GM18517 (cell line): ENCODE measurements around the gene SAE1.
"Not testable (repeated sequence)": the region's sequence is repeated elsewhere in the genome, so short reads cannot be mapped to it uniquely, and the experiment has no call there.

Experiments
- ATAC-seq: cut with Tn5 transposase; IDR thresholded peaks from one replicate; pipeline ENCODE4 v1.9.1; 2021; ENCODE audit warnings: mild to moderate bottlenecking, moderate library complexity; ENCODE audit not compliant: unreplicated experiment

The SAE1 gene

GRCh38 chr19:47125669-47125938, 5.0 kb upstream of the SAE1 start:
- no peak for ATAC-seq

- no peak for ATAC-seq
These were observed 1.1 kb upstream of the SAE1 start for GRCh38 chr19:47129579-47129978.

- no peak for ATAC-seq
These were observed 481 bp upstream of the SAE1 start for GRCh38 chr19:47130120-47130588.

GRCh38 chr19:47132194-47132852, 1.7 kb downstream of the SAE1 start:
- no peak for ATAC-seq

GRCh38 chr19:47133021-47133471, 2.4 kb downstream of the SAE1 start:
- ATAC-seq = no peak

GRCh38 chr19:47134545-47134944, 3.9 kb downstream of the SAE1 start:
- ATAC-seq = no peak

- no peak for ATAC-seq
These were observed 4.5 kb downstream of the SAE1 start for GRCh38 chr19:47135156-47135555.

GRCh38 chr19:47141252-47141651, 10.6 kb downstream of the SAE1 start:
- ATAC-seq = not testable (repeated sequence)

- ATAC-seq = no peak
These were observed 11.1 kb downstream of the SAE1 start for GRCh38 chr19:47141695-47142094.

- ATAC-seq = no peak
These were observed 12.1 kb downstream of the SAE1 start for GRCh38 chr19:47142779-47143178.

- ATAC-seq = no peak
These were observed 12.9 kb downstream of the SAE1 start for GRCh38 chr19:47143322-47144073.

GRCh38 chr19:47144630-47145029, 14.0 kb downstream of the SAE1 start:
- ATAC-seq = no peak

- ATAC-seq = no peak
These were observed 15.2 kb downstream of the SAE1 start for GRCh38 chr19:47145639-47146486.

- no peak for ATAC-seq
These were observed 16.3 kb downstream of the SAE1 start for GRCh38 chr19:47146920-47147319.

GRCh38 chr19:47151627-47152026, 21.0 kb downstream of the SAE1 start:
- no peak for ATAC-seq

- no peak for ATAC-seq
These were observed 21.6 kb downstream of the SAE1 start for GRCh38 chr19:47152205-47152604.

GRCh38 chr19:47152632-47153031, 22.0 kb downstream of the SAE1 start:
- ATAC-seq = no peak

- no peak for ATAC-seq
These were observed 22.6 kb downstream of the SAE1 start for GRCh38 chr19:47153266-47153665.

GRCh38 chr19:47155148-47155547, 24.5 kb downstream of the SAE1 start:
- ATAC-seq = no peak

- ATAC-seq = no peak
These were observed 26.3 kb downstream of the SAE1 start for GRCh38 chr19:47156861-47157430.
